Prostate gland (tissue), 2 donors: ENCODE results near the gene SGSM1. TPM values are rescaled to one million over a fixed set of nuclear protein-coding genes. Genes with fewer than 3 reads are reported as not detected.

ENCODE experiments used
- DNase-seq: peaks from one replicate; pipeline ENCODE4 v3.0.0-alpha.2; 2019; ENCODE audit warnings: low spot score
- H3K27ac ChIP-seq, 2 donors: fragments of 200-600 bp; sonication (generic); 2 replicates each; pipeline ENCODE4 v1.5.1; 2017 to 2019
- H3K27me3 ChIP-seq: fragments of 200-600 bp; sonication (generic); replicated peaks from 2 replicates; pipeline ENCODE4 v1.5.1; 2019; ENCODE audit not compliant: insufficient read depth
- H3K36me3 ChIP-seq, 2 donors: fragments of 200-600 bp; sonication (generic); 1 replicate in 1 of 2; 2 replicates in 1 of 2; pipeline versions ENCODE4 v1.5.1 to v1.8.1; 2017 to 2019
- H3K4me1 ChIP-seq: fragments of 200-600 bp; sonication (generic); replicated peaks from 2 replicates; pipeline ENCODE4 v1.5.1; 2019
- H3K4me3 ChIP-seq, 2 donors: fragments of 200-600 bp; sonication (generic); 2 replicates each; pipeline ENCODE4 v1.5.1; 2017 to 2019
- H3K9me3 ChIP-seq: fragments of 200-600 bp; sonication (generic); 2 replicates; pipeline ENCODE4 v1.5.1; 2017
- POLR2A ChIP-seq: fragments of 450-650 bp; IDR thresholded peaks from one replicate; pipeline ENCODE4 v1.6.1; 2016; ENCODE audit warnings: antibody characterized with exemption, mild to moderate bottlenecking
- POLR2AphosphoS5 ChIP-seq: sonication (generic); formaldehyde crosslinking; IDR thresholded peaks from one replicate; pipeline ENCODE4 v1.6.1; 2017; ENCODE audit warnings: antibody characterized with exemption
- WGBS: methylation state at CpG from one replicate; pipeline ENCODE4 v1.1.5; 2018; 5-methylcytosine and 5-hydroxymethylcytosine counted together
- intact Hi-C: fragments of 100-400 bp; cut with DNase I; formaldehyde crosslinking; loops from one replicate; pipeline ENCODE4 v1.14.2; 2022
- total RNA-seq, 2 donors: library from RNA; depleted of rRNA; stranded (reverse); fragments of >200 nt; gene quantifications; one replicate each; pipeline ENCODE4 v1.1.0, GENCODE V29; 2016
- TF ChIP-seq, protein P1 (sequence below), 4 experiments: fragments of 200-600 bp in 2 of 4; fragments of 450-650 bp in 2 of 4; sonication (generic) in 2 of 4; IDR thresholded peaks; 1 replicate in 3 of 4; 2 replicates in 1 of 4; pipeline ENCODE4 v1.5.1; 2016 to 2019; ENCODE audit warnings: antibody characterized with exemption in 4 of 4, mild to moderate bottlenecking in 2 of 4, moderate library complexity in 2 of 4

Gene SGSM1
- total RNA-seq, 2 donors from 2014 or later = 4.1 to 7.7 TPM

DNA sequence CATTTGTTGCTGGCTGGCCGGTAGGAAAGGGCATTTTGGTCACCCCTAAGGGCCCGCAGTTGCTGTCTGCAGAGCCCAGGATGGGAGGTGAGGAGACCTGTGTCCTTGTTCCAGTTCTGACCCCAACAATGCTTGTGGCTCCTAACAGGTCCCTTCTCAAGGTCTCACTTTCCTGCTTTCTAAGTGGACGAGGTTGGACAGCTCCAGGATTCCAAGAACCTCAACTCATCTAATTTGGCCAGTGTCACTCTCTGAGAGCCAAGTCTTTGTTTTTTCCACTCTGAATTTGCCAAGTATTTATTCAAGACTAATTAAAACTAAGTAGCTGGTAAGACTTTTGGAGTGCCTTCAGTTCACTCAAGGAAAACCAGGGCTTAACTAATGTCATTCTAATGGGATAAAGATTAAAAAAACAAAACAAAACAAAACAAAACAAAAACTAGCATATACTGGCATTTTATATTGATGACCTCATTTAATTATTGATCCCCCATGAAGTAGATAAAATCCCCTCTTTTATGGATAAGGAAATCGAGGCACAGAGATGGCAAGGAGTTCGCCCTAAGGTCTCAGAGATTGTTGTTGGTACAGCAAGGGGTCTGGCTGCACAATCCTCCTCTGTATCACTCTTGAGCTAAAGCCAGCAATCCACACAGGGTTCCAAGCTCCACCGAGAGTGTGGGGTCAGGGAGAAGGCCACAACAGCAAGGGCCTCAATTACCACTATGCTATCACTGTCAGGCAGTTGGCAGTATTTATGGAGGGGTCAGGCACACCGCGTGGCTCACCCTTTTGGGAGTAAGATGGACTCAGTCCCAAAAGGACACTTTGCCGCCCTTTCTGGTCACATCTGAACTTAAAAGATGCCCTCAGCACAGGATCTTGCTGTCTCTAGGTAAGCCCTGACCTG lies 8.1 kb downstream of the SGSM1 start:
- intact Hi-C loops = no loop called here
- no peaks in the 10 kb centered on the region for H3K27me3 ChIP-seq
- no peak overlapping the region for H3K27ac ChIP-seq
- H3K36me3 ChIP-seq = no peaks in the 10 kb centered on the region
- no peak overlapping the region for H3K4me3 ChIP-seq
- TF ChIP-seq, protein P1, sequence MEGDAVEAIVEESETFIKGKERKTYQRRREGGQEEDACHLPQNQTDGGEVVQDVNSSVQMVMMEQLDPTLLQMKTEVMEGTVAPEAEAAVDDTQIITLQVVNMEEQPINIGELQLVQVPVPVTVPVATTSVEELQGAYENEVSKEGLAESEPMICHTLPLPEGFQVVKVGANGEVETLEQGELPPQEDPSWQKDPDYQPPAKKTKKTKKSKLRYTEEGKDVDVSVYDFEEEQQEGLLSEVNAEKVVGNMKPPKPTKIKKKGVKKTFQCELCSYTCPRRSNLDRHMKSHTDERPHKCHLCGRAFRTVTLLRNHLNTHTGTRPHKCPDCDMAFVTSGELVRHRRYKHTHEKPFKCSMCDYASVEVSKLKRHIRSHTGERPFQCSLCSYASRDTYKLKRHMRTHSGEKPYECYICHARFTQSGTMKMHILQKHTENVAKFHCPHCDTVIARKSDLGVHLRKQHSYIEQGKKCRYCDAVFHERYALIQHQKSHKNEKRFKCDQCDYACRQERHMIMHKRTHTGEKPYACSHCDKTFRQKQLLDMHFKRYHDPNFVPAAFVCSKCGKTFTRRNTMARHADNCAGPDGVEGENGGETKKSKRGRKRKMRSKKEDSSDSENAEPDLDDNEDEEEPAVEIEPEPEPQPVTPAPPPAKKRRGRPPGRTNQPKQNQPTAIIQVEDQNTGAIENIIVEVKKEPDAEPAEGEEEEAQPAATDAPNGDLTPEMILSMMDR (IDR thresholded peaks at IDR 0.05) = no peak
- no peak for TF ChIP-seq POLR2AphosphoS5
- TF ChIP-seq POLR2A = no peak
- H3K4me1 ChIP-seq = no peaks in the 10 kb centered on the region
- no peaks in the 10 kb centered on the region for H3K9me3 ChIP-seq
- WGBS = 89% methylated on average over 9 of the region's 9 CpGs
- no peak for DNase-seq

DNA sequence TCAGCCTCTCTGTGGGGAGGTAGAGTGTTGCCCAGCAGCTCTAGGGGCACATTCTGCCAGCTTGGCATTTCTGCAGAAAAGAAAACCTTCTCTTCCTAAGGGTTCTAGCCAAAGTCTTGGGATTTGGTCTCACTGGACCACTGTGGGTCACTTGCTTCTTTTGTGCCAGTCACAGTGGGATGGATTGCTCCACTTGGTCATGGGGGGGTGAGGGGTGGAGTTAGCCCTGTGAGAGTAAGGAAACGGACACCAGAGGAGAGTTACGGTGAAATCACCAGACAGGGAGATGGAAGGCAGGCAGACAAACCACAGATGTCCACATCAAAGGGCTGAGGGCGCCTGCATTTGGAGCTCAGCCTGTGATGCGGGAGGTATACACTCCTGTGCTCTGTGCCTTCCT lies 10.8 kb downstream of the SGSM1 start:
- Histone ChIP-seq H3K9me3 (no peaks in the 10 kb centered on the region), H3K27ac (no peak overlapping the region), H3K4me3 (no peak overlapping the region), H3K4me1 (no peaks in the 10 kb centered on the region), H3K36me3 (no peaks in the 10 kb centered on the region), H3K27me3 (no peaks in the 10 kb centered on the region)
- no peak for TF ChIP-seq POLR2A
- TF ChIP-seq, protein P1 (IDR thresholded peaks at IDR 0.05) = no peak
- no peak for TF ChIP-seq POLR2AphosphoS5
- 50% methylated on average over 4 of the region's 4 CpGs for WGBS
- intact Hi-C loops = no loop called here
- no peak for DNase-seq

DNA sequence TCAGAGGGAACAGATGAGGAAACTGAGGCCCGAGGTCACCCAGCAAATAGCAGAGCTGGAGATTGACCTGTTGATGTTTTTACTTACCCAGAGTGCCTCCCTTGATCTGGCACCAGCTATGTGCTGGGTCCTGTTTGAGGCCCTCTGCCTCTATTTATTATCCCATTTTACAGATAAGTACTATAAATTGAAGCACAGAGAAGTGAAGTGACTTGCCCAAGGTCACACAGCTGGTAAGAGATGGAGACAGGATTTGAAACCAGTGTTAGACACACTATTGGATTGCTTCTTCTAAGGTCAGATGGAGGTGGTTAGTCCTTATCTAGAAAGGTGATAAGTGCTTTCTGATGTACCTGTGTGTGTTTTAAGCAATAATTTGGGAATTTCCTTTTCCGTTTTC lies 13.5 kb downstream of the SGSM1 start:
- Histone ChIP-seq H3K27ac (no peak overlapping the region), H3K36me3 (no peaks in the 10 kb centered on the region), H3K27me3 (no peaks in the 10 kb centered on the region), H3K4me1 (no peaks in the 10 kb centered on the region), H3K4me3 (no peak overlapping the region), H3K9me3 (no peaks in the 10 kb centered on the region)
- TF ChIP-seq, protein P1 (IDR thresholded peaks at IDR 0.05) = no peak
- TF ChIP-seq POLR2A = no peak
- no peak for TF ChIP-seq POLR2AphosphoS5
- DNase-seq = no peak
- WGBS = 49% methylated on average over 2 of the region's 2 CpGs
- intact Hi-C loops = no loop called here

DNA sequence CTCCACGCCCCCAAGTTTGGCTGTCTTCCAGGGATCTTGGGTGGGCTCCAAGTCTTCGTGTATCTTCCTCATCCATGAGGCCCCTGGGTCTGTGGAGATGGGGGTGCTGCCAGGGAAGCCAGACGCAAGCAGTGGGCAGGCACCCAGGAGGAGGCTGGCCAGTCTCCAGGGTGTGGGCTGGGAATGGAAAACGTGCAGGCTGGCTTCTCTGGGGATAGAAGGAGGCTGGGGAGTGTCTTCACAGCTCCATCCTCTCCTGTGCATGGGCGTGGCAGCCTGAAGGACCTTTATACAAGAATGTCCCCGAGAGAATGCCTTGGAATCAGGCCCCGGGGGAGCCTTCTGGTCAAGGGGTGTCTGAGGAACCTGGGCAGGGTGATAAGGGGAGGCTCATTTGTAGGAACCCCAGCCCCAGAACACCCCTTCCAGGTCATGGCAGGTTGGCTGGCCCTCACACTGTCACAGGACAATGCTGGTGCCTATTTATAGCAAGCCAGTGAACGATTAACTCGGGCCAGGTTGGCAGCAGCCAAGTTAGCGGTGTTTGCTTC lies 14.0 kb downstream of the SGSM1 start:
- 10% methylated on average over 10 of the region's 10 CpGs for WGBS
- H3K27me3 ChIP-seq = no peaks in the 10 kb centered on the region
- no peaks in the 10 kb centered on the region for H3K9me3 ChIP-seq
- TF ChIP-seq POLR2AphosphoS5 (no peak), POLR2A (no peak)
- TF ChIP-seq, protein P1 (IDR thresholded peaks at IDR 0.05) = no peak
- no peaks in the 10 kb centered on the region for H3K36me3 ChIP-seq
- H3K4me3 ChIP-seq = no peak overlapping the region
- no peaks in the 10 kb centered on the region for H3K4me1 ChIP-seq
- H3K27ac ChIP-seq = no peak overlapping the region
- peak; percentile 36 for DNase-seq
- intact Hi-C loops = no loop called here

DNA sequence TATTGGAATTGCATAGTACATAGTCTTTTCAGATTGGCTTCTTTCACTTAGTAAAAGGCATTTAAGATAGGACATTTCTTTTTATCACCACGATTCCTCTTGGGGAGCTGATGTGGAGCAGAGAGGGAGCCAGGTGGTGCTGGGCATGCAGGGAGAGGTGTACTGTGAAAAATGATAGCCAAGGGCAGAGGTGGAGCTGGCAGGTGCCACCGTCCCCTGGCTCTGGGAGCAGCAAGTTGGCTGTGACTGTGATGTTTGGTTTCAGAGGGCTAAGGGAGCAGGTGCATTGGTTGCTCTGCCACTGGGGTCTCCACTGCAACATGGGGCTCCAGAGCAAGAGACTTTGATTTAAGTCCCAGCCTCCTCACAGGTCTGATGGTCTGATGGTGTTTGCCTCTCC lies 16.5 kb downstream of the SGSM1 start:
- H3K36me3 ChIP-seq = no peaks in the 10 kb centered on the region
- intact Hi-C loops = no loop called here
- 70% methylated on average over 2 of the region's 2 CpGs for WGBS
- TF ChIP-seq POLR2AphosphoS5 (no peak), POLR2A (no peak)
- TF ChIP-seq, protein P1 (IDR thresholded peaks at IDR 0.05) = no peak
- H3K27ac ChIP-seq = no peak overlapping the region
- no peak for DNase-seq
- H3K27me3 ChIP-seq = no peaks in the 10 kb centered on the region
- no peaks in the 10 kb centered on the region for H3K4me1 ChIP-seq
- H3K9me3 ChIP-seq = no peaks in the 10 kb centered on the region
- no peak overlapping the region for H3K4me3 ChIP-seq
